Omental fat pad (tissue), 4 donors: ENCODE measurements around the gene COL23A1. TPM values are rescaled to one million over a fixed set of nuclear protein-coding genes. Genes with fewer than 3 reads are reported as not detected.

Experiments used
- ATAC-seq: fragments of 150-250 bp; one replicate; pipeline ENCODE4 v1.9.1; 2016; ENCODE audit warnings: mild to moderate bottlenecking, moderate library complexity; ENCODE audit not compliant: low FRiP score
- DNase-seq: peaks from one replicate; pipeline ENCODE4 v3.0.0-alpha.2; 2019; ENCODE audit warnings: low spot score
- total RNA-seq, 4 donors: library from RNA; depleted of rRNA; stranded (reverse); fragments of >200 nt; gene quantifications; one replicate each; pipeline ENCODE4 v1.1.0, GENCODE V29; 2016
- TF ChIP-seq, protein P1 (sequence below), 3 donors: fragments of 450-650 bp; IDR thresholded peaks; one replicate each; pipeline ENCODE4 v1.5.1; 2016 to 2017; ENCODE audit warnings: antibody characterized with exemption in 3 of 3, mild to moderate bottlenecking in 3 of 3, moderate library complexity in 2 of 3

COL23A1 gene
- total RNA-seq, 4 donors from 2014 or later: 0.12 to 1.0 (median 0.49) TPM

DNA sequence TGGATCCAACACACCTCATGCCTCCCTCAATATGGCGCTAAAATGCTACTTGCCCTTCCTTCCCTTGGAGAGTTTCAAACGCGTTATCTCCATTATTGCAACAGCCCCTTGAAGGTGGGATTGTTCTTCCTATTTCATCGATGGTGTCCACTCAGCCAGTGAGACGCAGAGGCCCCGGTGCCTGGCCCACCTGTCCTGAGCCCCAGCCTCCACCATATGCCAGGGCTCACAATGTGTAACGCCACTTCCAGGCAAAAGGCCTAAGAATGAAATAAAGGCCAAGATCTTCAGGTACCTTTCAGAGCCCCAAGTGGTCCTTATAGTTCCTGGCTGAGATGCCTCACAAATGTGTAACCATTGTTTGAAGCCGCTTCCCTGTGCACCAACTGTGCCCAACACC is 186.8 kb downstream of the COL23A1 start:
- no peak for ATAC-seq
- no peak for DNase-seq

DNA sequence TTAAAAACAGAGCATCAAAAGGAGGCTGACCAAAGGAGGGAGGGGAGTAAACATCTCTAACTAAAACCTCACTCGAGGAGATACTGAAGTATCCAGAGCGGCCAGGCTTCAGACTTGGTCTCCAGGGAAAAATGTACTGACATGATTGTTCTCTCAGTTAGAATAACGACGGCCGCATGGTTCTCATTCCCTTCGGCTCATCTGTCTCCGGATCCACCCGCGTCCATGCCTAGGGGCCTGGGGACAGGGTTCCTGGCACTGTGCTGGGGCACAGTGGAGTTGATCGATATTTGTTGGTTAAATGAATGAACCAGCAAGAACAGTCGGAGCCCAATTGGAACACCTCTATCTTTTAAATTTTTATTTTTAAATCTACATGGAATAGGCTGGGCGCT is 190.5 kb downstream of the COL23A1 start:
- no peak for DNase-seq
- ATAC-seq: no peak
- TF ChIP-seq, protein P1, sequence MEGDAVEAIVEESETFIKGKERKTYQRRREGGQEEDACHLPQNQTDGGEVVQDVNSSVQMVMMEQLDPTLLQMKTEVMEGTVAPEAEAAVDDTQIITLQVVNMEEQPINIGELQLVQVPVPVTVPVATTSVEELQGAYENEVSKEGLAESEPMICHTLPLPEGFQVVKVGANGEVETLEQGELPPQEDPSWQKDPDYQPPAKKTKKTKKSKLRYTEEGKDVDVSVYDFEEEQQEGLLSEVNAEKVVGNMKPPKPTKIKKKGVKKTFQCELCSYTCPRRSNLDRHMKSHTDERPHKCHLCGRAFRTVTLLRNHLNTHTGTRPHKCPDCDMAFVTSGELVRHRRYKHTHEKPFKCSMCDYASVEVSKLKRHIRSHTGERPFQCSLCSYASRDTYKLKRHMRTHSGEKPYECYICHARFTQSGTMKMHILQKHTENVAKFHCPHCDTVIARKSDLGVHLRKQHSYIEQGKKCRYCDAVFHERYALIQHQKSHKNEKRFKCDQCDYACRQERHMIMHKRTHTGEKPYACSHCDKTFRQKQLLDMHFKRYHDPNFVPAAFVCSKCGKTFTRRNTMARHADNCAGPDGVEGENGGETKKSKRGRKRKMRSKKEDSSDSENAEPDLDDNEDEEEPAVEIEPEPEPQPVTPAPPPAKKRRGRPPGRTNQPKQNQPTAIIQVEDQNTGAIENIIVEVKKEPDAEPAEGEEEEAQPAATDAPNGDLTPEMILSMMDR (IDR thresholded peaks at IDR 0.05): no peak

More for the DNA sequence above, 186.8 kb downstream of the COL23A1 start:
- TF ChIP-seq, protein P1 (IDR thresholded peaks at IDR 0.05): no peak

- ATAC-seq (no peak), DNase-seq (no peak)
- TF ChIP-seq, protein P1 (IDR thresholded peaks at IDR 0.05): no peak
These were observed 191.1 kb downstream of the COL23A1 start for GRCh38 chr5:178398901-178399700.

GRCh38 chr5:178396796-178397720 is 193.1 kb downstream of the COL23A1 start:
- TF ChIP-seq, protein P1 (IDR thresholded peaks at IDR 0.05): no peak
- ATAC-seq (no peak), DNase-seq (no peak)

- TF ChIP-seq, protein P1 (IDR thresholded peaks at IDR 0.05): no peak
- ATAC-seq (no peak), DNase-seq (no peak)
These were observed 196.1 kb downstream of the COL23A1 start for GRCh38 chr5:178394074-178394473.

DNA sequence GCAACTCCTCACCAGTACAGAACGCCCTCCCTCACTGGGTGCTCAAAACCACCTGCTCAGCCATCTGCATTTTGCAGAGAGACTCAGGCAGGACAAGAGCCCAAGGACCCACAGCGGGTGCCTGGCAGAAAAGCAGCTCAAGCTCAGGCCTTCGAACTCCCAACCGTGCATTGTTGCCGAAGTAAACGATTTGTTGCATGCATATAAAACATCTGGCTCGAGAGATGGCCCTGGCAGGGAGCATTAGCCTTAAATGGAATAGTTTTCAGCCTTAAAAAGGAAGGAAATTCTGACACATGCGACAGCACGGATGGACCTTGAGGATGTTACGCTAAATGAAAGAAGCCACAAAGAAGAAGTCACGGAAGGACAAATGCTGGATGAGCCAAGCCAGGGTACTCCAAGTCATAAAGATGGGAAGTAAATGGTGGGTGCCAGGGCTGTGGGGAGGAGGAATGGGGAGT is 197.2 kb downstream of the COL23A1 start:
- ATAC-seq (no peak), DNase-seq (no peak)
- TF ChIP-seq, protein P1 (IDR thresholded peaks at IDR 0.05): no peak
